GM12801 (cell line): ENCODE results near the gene SPEF2.

Source experiments
- TF ChIP-seq, protein P1 (sequence below): IDR thresholded peaks from one replicate; pipeline ENCODE4 v1.5.1; 2011; ENCODE audit warnings: control low read depth; ENCODE audit not compliant: insufficient read length; ENCODE audit errors: extremely low read depth

Gene SPEF2

DNA sequence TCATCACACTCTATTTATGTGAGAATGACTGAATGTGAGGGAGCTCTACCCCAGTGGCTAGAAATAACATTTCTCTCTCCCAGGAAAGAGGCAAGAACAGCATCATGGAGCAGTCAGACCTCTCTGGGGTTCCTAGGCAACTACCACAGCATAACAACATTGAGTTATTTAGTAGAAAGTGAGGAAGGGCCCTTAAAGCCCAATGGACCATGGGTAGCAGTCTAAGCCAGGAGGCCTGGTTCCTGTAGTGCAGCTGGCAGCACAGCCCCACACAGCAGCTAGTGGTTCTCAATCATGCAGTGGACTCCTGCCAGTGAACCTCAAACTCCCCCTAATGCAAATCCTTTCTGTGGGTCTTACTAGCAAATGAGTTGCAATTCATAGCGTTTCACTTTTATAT, 55.3 kb downstream of the SPEF2 start:
- TF ChIP-seq, protein P1, sequence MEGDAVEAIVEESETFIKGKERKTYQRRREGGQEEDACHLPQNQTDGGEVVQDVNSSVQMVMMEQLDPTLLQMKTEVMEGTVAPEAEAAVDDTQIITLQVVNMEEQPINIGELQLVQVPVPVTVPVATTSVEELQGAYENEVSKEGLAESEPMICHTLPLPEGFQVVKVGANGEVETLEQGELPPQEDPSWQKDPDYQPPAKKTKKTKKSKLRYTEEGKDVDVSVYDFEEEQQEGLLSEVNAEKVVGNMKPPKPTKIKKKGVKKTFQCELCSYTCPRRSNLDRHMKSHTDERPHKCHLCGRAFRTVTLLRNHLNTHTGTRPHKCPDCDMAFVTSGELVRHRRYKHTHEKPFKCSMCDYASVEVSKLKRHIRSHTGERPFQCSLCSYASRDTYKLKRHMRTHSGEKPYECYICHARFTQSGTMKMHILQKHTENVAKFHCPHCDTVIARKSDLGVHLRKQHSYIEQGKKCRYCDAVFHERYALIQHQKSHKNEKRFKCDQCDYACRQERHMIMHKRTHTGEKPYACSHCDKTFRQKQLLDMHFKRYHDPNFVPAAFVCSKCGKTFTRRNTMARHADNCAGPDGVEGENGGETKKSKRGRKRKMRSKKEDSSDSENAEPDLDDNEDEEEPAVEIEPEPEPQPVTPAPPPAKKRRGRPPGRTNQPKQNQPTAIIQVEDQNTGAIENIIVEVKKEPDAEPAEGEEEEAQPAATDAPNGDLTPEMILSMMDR: no peak

DNA sequence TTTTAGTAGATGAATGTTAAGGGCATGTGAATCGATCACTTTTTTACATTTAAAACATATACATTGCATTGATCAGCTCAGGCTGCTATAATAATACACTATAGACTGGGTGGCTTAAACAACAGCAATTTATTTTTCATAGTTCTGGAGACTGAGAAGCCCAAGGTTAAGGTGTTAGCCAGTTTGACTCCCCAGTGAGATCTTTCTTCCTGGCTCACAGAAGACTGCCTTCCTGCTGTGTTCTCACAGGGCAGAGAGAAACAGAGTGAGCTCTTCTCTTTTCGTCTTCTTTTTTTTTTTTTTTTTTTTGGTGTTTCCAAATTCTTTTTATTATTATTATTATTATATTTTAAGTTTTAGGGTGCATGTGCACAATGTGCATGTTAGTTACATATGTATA, 56.4 kb downstream of the SPEF2 start:
- TF ChIP-seq, protein P1: no peak

GRCh38 chr5:35675392-35675791, 57.7 kb downstream of the SPEF2 start:
- TF ChIP-seq, protein P1: no peak

- TF ChIP-seq, protein P1: no peak
These were observed 60.2 kb downstream of the SPEF2 start for GRCh38 chr5:35677878-35678277.

DNA sequence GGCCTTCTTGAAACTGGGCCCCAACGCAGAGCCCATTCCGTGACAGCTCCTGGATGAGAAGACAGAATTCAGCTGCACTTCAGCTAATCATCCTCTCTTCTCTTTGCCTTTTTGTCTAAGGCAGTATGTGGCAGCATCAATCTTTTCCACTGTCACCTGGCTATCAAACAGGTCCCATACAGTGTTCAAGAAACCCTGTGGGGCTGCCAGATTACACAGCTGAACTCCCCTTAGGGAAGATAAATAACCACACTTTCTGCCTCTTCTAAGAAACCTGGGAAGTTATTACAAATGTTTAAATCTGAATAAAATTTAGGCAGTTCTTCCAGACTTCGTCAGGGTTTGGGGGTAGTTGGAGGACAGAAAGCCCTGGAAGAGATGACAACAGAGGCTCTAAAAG, 61.0 kb downstream of the SPEF2 start:
- TF ChIP-seq, protein P1: no peak

GRCh38 chr5:35679357-35679756, 61.7 kb downstream of the SPEF2 start:
- TF ChIP-seq, protein P1: no peak

- TF ChIP-seq, protein P1: no peak
These were observed 64.2 kb downstream of the SPEF2 start for GRCh38 chr5:35681911-35682310.

GRCh38 chr5:35683466-35683865, 65.8 kb downstream of the SPEF2 start:
- TF ChIP-seq, protein P1: no peak
